Left ventricle myocardium superior (tissue), 1 donor: ENCODE measurements around the gene RAPGEF2. TPM values are rescaled to one million over a fixed set of nuclear protein-coding genes. Genes with fewer than 3 reads are reported as not detected.
"Not testable (repeated sequence)": the region's sequence is repeated elsewhere in the genome, so short reads cannot be mapped to it uniquely, and the experiment has no call there.

Experiments used
- ATAC-seq: fragments of 200-7000 bp; cut with Tn5 transposase; one replicate; pipeline ENCODE4 v1.9.1; 2020; ENCODE audit warnings: mild to moderate bottlenecking, moderate library complexity
- DNase-seq: peaks from one replicate; pipeline ENCODE4 v3.0.0-alpha.2; 2020
- intact Hi-C: fragments of 100-400 bp; cut with micrococcal nuclease; formaldehyde crosslinking; loops from one replicate; pipeline ENCODE4 v1.11.0; 2022
- total RNA-seq: library from RNA; stranded (reverse); fragmentation: NEBNext Ultra II Directional; extraction: Animal tissue kit (Norgen Biotek cat#: 25700); gene quantifications from one replicate; pipeline ENCODE4 v1.2.1, GENCODE V29; 2021
- donor health status: DM: no; HTN: yes; CAD: no; lungs with severe emphysema.

RAPGEF2 gene
- total RNA-seq, 1 donor from 2014 or later, result 42.2 TPM

DNA sequence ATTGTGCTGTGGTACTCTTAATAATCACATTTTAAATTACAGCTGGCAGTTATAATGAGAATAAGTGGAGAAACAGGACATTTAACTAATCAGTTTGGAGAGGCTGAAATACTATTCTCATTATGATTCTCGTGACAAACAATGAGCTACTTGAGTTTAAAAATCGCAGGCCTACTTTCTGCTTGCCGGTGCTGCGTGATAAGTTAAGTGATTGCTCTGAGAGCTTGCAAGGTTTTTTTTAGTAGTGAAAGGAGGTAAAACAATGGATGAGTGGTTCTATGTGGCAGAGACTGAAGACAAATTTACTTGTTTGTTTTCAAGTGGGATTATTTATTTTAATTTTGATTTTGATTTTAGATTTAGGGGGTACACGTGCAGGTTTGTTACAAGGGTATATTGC lies 114.0 kb downstream of the RAPGEF2 start:
- DNase-seq (no peak), ATAC-seq (peak; percentile 27)
- intact Hi-C loops, result no loop called here

GRCh38 chr4:159219862-159220261 lies 117.0 kb downstream of the RAPGEF2 start:
- DNase-seq (no peak), ATAC-seq (peak; percentile 50)
- intact Hi-C loops, result no loop called here

DNA sequence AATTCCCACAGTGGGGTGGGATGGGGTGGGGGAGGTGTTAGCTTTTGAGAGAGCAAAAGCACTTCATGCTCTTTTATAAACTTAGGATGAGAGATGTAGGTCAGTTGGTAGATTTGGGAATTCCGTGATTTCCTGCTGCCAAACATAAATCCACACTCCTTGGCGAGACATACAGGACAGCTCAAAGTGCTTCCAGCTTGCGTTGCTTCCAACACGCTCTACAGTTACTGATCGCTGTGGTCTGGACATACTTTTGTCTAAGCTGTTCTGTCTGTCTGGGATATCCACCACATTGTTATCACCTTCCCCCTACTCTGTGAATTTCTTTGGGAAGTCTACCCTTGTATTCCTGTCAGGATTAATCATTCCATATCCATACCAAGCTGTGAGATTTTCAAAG lies 117.5 kb downstream of the RAPGEF2 start:
- ATAC-seq (peak; percentile 81), DNase-seq (no peak)
- intact Hi-C loops, result no loop called here

GRCh38 chr4:159221280-159221679 lies 118.4 kb downstream of the RAPGEF2 start:
- DNase-seq, result no peak
- intact Hi-C loops, result no loop called here
- ATAC-seq, result peak; percentile 30

- intact Hi-C loops, result no loop called here
- ATAC-seq (no peak), DNase-seq (no peak)
These were observed 119.2 kb downstream of the RAPGEF2 start for GRCh38 chr4:159222043-159222552.

- DNase-seq (no peak), ATAC-seq (no peak)
- intact Hi-C loops, result no loop called here
These were observed 121.5 kb downstream of the RAPGEF2 start for GRCh38 chr4:159224408-159224807.

DNA sequence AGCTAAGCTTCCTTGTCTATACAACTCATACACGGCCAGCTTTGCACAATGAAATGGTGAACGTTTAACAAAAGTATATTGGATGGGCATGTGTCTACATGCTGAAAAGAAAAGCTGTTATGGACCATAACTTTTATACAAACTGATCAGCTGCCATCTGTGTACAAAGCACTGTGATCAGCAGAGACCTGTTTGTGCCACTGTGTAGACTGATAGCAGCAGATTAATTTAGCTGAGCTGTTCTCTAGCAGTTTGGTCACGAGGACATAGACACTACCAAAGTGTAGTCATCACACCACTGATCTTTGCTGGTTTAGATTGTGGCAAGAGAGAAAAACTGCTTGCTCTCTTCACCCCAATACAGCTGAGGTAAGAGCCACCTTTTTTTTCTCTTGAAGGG lies 124.5 kb downstream of the RAPGEF2 start:
- peak; percentile 61 for ATAC-seq
- intact Hi-C loops, result no loop called here
- no peak for DNase-seq

DNA sequence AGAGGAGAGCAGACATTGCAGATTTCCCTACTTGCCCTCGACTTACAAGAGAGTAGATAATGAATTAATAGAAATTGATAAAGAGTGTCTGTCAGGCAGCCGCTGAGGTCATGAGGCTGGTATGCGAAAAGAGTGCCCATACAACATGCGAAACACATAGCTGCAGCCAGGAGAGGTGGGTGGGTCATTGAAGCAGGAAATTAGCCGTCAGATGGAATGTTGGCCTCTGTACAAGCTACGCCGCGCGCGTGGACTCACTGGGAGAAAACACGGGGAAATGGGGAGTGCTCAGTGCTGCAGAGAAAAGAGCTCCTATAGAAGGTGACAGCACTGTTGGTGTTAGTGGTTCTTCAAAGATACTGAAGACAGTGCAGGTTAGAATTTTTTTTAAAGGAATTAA lies 125.1 kb downstream of the RAPGEF2 start:
- DNase-seq, result peak; percentile 82
- ATAC-seq, result peak; percentile 93
- intact Hi-C loops, result no loop called here

DNA sequence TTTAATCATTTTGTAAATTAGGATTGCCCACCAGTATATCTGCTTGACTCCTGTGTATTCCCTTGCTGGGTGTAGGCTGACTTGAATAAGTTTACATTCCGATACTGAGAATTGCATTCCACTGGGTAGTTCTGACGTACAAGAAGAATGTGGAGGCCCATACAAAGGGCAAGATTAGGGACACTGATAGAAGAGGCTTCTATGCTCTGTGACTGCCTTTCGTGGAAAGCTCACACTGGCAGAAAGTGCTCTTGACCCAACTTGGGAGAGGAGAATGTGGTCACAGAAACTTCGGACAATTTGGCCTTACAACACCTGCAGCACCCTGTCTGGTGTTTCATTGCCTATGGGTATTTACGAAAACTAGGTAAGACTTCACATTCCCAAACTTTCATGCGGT lies 126.3 kb downstream of the RAPGEF2 start:
- DNase-seq, result no peak
- intact Hi-C loops, result no loop called here
- ATAC-seq, result peak; percentile 45

- ATAC-seq (no peak), DNase-seq (no peak)
- intact Hi-C loops, result no loop called here
These were observed 129.7 kb downstream of the RAPGEF2 start for GRCh38 chr4:159232465-159233106.

DNA sequence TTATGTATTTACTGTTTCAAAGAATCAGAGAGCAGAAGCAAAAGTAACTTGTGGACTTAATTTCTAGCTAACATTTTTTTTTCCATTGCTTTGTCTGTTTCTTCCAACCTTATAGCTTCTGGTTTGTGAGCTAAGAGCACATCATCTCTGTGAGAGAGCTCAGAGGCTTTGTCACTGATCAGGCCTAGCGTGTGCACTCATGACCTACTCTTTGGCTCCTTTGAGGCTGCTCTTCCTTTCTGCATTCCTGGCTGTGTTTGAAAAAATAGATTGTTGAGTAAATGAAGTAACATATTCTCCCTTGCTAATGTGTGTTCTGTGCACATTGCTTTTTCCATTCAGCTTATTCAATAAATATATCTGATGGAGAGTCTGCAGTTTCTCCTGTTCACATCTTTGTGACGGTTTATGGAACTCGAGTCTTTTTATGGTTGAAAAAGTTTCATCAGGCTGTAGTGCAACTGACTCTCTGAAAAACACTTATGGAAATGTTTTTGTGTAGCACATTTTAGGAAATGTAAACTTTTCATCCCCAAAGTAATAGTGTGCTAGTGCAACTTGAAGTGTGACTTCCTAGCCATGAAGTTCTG lies 133.0 kb downstream of the RAPGEF2 start:
- intact Hi-C loops, result no loop called here
- no peak for DNase-seq

DNA sequence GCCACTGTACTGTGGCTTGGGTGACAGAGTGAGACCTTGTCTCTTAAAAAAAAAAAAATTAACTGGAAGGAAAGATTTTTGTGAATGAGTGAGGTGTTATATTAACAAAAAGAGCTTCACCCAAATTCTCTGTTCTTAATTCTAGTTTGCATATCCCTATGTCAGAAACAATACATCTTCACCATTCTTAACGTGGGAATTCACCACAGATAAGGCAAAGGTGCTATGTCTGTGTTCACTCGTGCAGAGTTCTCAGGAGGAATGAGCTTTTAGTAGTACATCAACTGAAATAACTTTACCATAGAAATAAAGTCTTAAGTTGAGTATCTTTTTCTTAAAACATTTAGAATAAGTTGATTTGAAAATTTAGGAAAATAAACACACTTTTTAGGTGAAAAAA lies 135.1 kb downstream of the RAPGEF2 start:
- DNase-seq, result no peak
- no peak for ATAC-seq
- intact Hi-C loops, result no loop called here

More for the DNA sequence above, 133.0 kb downstream of the RAPGEF2 start:
- peak; percentile 74 for ATAC-seq

DNA sequence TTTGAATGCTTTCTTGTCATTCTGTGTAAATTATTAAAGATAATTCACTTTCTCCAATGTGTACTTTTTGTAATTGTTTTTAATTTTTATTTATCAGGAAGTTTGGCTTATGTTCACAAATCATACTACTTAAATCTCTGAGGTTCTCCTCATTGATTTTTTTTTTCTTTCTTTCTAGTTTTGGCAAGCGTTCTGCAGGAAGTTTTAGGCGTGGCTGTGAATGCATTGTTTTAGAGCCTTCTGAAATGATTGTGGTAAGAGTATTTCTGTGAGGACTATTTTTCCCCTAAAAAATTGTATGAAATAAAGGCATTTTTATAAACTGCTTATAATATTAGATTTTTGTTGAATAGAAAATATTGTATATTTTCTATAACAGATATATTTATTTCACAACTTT lies 135.8 kb downstream of the RAPGEF2 start:
- ATAC-seq (no peak), DNase-seq (no peak)
- intact Hi-C loops, result no loop called here

DNA sequence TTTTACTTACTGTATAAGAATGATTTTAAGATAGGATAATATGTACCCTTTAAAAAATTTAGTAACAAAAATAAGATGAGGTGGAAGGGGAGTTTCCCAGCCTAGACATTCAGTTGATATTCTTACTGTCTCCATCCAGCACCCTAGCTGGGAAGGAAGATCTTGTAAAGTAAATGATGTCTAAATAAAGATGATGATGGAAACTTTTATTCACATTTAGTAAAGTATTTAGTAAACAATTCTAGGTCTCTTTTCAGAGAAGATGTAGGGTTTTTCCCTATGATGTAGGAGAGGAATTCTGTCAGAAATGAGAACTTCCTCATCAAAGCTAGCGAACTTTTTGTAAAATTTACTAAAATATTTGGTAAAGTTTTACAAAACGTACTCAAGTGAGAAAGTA lies 136.8 kb downstream of the RAPGEF2 start:
- DNase-seq, result no peak
- intact Hi-C loops, result no loop called here
- no peak for ATAC-seq

GRCh38 chr4:159240046-159240445 lies 137.2 kb downstream of the RAPGEF2 start:
- DNase-seq, result no peak
- intact Hi-C loops, result no loop called here
- ATAC-seq, result no peak

DNA sequence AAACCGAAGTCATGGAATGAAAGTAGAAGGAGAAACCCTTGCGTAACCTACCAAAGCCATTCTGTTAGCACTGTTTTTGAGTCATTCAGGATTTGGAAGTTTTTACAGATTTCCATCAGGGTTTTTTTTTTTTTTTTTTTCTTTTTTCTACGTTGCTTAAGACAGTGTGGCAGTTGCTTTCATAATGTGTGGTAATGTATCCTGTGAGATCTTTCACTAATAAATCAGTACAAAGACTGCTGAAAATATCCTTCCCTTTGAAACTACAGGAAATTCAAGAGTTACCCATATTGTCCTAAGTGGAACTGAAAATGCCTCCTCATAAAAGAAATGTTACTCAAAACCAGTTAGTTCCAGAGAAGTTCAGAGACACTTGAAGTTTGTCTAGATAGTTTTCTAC lies 137.8 kb downstream of the RAPGEF2 start:
- ATAC-seq (peak; percentile 51), DNase-seq (no peak)
- intact Hi-C loops, result no loop called here

DNA sequence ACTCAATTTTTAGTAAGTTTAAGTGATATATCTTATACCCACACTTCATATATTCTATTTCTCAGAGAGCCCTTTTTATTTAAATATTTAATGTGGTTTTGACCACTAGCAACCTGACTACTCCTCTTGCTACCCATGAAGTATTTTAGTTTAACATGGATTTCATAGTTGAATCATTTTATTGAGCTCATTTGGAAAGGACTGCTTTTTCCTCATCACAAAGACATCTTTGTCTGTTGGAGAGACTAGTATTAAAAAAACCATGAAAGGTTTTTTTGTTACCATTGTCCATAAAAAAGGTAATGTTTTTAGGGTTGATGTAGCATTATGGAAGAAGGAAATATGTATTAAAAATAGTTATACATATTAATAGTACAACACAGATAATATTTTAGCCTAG lies 139.5 kb downstream of the RAPGEF2 start:
- intact Hi-C loops, result no loop called here
- ATAC-seq (no peak), DNase-seq (no peak)

- DNase-seq (no peak), ATAC-seq (peak; percentile 89)
- intact Hi-C loops, result no loop called here
These were observed 145.7 kb downstream of the RAPGEF2 start for GRCh38 chr4:159248384-159249178.

- intact Hi-C loops, result no loop called here
- ATAC-seq, result peak; percentile 8
- peak; percentile 33 for DNase-seq
These were observed 148.0 kb downstream of the RAPGEF2 start for GRCh38 chr4:159250751-159251325.

DNA sequence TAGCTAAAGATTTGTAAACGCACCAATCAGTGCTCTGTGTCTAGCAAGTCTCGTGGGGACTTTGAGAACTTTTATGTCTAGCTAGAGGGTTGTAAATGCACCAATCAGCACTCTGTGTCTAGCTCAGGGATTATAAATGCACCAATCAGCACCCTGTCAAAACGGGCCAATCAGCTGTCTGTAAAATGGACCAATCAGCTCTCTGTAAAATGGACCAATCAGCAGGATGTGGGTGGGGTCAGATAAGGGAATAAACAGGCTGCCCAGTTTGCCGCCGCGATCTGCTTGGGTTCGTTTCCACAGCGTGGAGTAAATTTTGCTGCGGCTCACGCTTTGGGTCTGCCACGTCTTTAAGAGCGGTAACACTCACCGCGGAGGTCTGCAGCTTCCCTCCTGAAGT lies 148.7 kb downstream of the RAPGEF2 start:
- intact Hi-C loops, DNase-seq, ATAC-seq: not testable (repeated sequence)
